Measurements from ENCODE around the gene SF3A2.

SF3A2 gene

GRCh38 chr19:2243274-2244124, 6.9 kb downstream of the SF3A2 start:
- DNase-seq, result no peak

GRCh38 chr19:2244125-2244411, 7.4 kb downstream of the SF3A2 start:
- no peak for DNase-seq

GRCh38 chr19:2244486-2244885, 7.9 kb downstream of the SF3A2 start:
- no peak for DNase-seq

DNA sequence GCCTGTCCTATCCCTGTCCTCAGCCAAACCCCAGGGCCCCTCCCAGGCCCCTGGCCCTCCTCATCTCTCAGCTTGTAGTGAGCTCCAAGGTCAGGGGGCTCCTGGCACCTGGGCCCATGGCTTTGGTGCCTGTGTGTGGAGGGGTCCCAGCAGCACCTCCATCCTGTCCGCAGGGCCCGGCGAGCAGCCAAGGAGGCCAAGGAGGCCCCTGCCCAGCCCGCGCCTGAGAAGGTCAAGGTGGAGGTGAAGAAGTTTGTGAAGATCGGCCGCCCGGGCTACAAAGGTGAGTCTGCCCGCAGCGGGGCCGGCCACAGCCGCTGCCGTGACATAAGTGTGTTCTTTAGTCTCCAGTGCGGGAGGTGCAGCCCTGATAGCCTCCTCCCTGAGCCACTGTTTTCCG, 8.6 kb downstream of the SF3A2 start:
- no peak for DNase-seq

DNA sequence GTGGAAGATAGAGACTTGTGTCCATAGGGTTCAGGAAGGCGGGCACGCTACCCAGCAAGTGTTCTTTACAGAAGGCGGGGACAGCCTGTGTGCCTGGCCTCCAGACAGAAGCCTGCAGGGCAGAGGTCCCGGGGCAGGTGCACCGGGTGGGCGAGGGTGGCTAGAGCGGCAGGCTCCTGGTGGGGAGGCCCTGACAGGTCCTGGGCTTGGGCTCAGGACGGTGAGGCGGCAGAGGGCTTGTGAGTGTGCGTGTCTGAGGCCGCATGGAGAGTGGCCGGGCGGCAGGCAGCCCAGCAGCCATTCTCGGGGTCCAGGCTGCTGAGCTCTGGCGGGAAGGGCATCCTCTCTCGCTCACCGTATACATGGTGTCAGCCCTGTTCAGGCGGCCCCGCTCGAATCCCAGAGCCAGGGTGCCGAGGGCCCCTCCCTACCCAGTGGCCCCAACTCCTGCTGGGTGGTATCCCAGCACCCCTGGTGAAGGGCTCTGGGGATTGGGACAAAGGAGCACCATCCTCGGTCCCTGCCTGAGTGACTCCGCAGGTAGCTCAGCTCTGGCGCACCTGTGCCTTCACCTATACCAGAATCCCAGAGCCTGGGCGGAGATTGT, 9.5 kb downstream of the SF3A2 start:
- no peak for DNase-seq

DNA sequence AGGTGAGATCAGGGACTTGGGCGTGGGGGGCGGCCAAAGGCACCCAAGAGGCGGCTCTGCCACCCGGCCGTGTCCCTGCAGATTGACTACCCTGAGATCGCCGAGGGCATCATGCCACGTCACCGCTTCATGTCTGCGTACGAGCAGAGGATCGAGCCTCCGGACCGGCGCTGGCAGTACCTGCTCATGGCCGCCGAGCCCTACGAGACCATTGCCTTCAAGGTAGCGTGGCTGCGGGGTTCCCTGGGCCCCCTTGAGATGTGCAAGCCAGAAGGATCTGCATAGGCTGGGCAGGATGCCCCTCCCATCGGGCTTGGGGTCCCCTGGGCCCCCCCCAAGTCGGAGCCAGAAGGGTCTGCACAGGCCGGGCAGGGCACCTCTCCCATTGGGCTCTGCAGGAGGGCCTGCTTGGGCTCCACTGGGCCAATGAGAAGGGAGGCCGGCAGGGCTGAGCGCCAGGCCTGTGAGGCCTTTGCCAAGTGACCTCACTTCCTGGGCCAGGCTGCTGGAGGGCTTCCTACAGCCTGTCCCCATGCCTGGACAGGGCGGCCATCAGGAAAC, 10.3 kb downstream of the SF3A2 start:
- DNase-seq, result no peak

GRCh38 chr19:2247433-2248101, 10.9 kb downstream of the SF3A2 start:
- no peak for DNase-seq

GRCh38 chr19:2248136-2249009, 11.7 kb downstream of the SF3A2 start:
- DNase-seq, result no peak

- no peak for DNase-seq
Measured at GRCh38 chr19:2249010-2249866, 12.6 kb downstream of the SF3A2 start, which contains the start of gene AMH. TSS of gene AMH (plus strand) at chr19:2249323. CDS start at chr19:2249333, 10 bp downstream.

DNA sequence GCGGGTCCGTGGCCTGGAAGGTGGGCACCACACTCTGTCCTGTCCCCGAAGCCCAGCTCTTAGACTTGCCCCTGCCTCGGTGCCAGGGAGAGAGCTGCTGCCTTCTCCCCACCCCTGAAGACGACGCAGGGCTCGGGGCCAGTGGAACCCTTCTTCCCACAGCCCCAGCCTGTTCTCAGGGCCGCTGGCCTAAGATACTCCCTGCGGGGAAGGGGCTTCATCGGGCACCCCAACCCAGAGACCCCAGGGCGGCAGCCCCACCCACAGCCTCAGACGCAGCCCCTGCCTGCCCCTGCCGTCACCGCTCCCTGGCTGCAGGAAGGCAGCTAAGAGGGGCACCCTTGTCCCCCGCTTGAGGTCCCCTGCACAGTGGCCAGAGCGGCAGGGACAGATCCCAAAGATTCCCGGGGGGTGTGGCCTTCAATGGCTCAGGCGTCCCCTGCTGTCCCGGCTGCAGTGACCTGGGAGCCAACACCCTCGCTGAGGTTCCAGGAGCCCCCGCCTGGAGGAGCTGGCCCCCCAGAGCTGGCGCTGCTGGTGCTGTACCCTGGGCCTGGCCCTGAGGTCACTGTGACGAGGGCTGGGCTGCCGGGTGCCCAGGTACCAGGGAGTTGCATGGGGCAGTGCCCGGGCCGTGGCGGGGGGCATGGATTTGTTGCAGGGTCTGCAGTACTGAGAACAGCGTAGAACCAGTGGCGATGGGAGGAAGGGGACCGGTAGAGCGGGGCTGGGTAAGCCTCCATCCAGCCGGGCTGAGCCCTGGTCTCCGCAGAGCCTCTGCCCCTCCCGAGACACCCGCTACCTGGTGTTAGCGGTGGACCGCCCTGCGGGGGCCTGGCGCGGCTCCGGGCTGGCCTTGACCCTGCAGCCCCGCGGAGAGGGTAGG, 13.5 kb downstream of the SF3A2 start:
- no peak for DNase-seq

GRCh38 chr19:2250766-2251105, 14.1 kb downstream of the SF3A2 start:
- no peak for DNase-seq

- DNase-seq, result no peak
Measured at GRCh38 chr19:2251106-2252054, 14.8 kb downstream of the SF3A2 start.

DNA sequence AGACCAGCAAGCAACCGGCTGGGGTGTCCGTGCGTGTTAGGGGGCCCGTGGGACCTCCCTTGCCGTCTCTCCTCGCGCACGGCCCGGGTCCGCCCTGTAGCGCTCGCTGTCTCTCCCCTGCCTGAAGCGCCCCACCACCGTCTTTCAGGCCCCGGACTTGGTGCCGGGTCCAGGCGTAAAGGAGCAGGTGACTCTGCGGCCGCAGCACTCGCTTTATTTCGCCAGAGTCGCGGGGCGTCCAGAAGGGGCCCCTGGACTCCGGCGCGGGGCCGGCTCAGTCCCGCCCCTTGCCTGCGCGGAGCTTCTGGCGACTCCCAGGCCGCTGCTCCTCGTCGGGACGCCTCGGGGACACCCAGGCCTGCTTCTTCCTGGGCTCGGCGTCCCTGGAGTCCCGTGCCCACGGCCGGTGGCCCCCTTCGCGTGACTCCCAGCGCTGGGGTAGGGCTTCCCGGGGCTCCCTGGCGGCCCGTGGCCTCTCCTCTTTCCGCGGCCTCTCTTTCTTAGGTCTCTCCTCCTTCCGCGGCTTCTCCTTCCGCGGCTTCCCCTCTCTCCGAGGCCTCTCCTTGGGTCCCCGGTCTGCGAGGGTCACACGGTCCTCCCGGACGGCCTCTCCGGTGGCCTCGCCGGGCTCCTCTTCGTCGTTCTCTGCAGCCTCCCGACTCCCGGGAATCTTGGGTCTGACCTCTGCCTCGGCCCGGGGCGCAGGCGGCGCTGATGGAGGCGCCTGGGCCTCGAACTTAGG, 15.6 kb downstream of the SF3A2 start:
- DNase-seq, result no peak

GRCh38 chr19:2252797-2253105, 16.1 kb downstream of the SF3A2 start:
- DNase-seq, result no peak

DNA sequence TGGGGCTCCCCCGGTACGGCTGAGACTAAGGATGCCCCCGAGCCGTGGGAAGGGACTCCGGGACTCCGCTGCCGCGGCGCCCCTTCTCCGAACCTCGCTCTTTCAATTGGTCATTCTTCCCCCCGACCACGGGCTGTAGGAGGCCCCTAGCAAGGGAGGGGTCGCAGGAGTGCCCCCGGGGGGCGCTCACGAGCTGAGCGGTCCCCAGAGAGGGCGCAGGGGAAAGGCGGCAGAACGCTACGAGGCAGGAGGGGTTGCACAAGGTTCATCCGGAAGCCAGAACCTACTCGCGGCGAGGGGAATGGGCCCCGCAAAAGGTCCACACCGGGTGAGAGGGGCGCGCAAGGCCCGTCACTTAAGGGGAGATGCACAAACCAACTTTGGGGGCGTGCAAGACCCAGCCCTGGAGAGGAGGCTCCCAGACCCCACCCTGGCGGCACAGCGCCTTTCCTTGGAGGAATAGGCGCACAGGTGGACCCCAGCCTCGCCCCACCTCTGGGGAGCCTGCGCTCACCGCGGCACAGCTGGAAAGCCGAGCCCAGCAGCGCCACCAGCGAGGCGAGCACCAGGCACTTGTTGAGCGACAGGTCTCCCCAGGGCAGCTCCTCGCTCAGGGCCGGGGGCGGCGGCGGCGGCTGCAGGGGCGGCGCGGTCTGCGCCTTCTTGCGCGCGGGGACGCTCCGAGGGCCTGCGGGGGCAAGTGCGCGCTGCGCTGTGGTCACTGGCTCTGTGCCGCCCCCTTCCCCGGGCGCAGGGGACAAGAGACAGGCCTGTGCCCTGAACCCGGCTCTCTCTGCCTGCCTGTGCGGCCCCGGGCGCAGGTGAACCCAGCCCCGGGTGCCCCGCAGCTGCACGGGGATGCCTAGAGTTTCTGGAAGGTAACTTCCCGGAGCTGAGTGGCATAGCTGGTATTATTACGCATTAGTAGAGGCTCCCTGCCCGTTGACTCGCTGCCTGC, 16.8 kb downstream of the SF3A2 start:
- peak; percentile 72 for DNase-seq

GRCh38 chr19:2254064-2254872, 17.6 kb downstream of the SF3A2 start:
- DNase-seq, result no peak

Data from CD4-positive, alpha-beta T cell treated with Interleukin-17A for 4 hours (primary cell).